Endothelial cell (in vitro differentiated cells): ENCODE measurements around the gene TMBIM4. TPM values are rescaled to one million over a fixed set of nuclear protein-coding genes. Genes with fewer than 3 reads are reported as not detected.
A peak's percentile ranks its signal among the peaks of the same experiment; 100 is the strongest.
"Not testable (repeated sequence)": the region's sequence is repeated elsewhere in the genome, so short reads cannot be mapped to it uniquely, and the experiment has no call there.

Experiments
- DNase-seq: peaks from one replicate; pipeline ENCODE4 v3.0.0; 2021; ENCODE audit warnings: low spot score
- H3K27ac Mint-ChIP-seq: one replicate; pipeline ENCODE4 v1.8.0; 2021; ENCODE audit warnings: mixed read lengths, inconsistent platforms; ENCODE audit not compliant: unreplicated experiment
- H3K27me3 Mint-ChIP-seq: one replicate; pipeline ENCODE4 v1.8.0; 2021; ENCODE audit warnings: mild to moderate bottlenecking, moderate library complexity, mixed read lengths, inconsistent platforms; ENCODE audit not compliant: unreplicated experiment
- H3K36me3 Mint-ChIP-seq: one replicate; pipeline ENCODE4 v1.8.0; 2021; ENCODE audit warnings: mild to moderate bottlenecking, low read depth, mixed read lengths, inconsistent platforms; ENCODE audit not compliant: unreplicated experiment
- H3K4me1 Mint-ChIP-seq: one replicate; pipeline ENCODE4 v1.8.0; 2021; ENCODE audit warnings: mild to moderate bottlenecking, mixed read lengths, inconsistent platforms; ENCODE audit not compliant: unreplicated experiment
- H3K4me3 Mint-ChIP-seq: one replicate; pipeline ENCODE4 v1.8.0; 2021; ENCODE audit warnings: mild to moderate bottlenecking, mixed read lengths, inconsistent platforms; ENCODE audit not compliant: unreplicated experiment
- H3K9me3 Mint-ChIP-seq: one replicate; pipeline ENCODE4 v1.8.0; 2021; ENCODE audit warnings: mixed read lengths, inconsistent platforms; ENCODE audit not compliant: unreplicated experiment
- CTCF ChIP-seq: fragments of 200-600 bp; sonication (generic); IDR thresholded peaks from one replicate; pipeline ENCODE4 v1.5.0; 2021; ENCODE audit warnings: antibody characterized with exemption; ENCODE audit not compliant: unreplicated experiment
- long read RNA-seq: library from polyadenylated mRNA; unstranded; transcript quantifications from one replicate; pipeline ENCODE4 v2.0.0, GENCODE V29; 2020; ENCODE audit not compliant: unreplicated experiment
- total RNA-seq: library from RNA; stranded (reverse); fragmentation: NEBNext Ultra II Directional; extraction: Animal tissue kit (Norgen Biotek cat#: 25700); gene quantifications from one replicate; pipeline ENCODE4 v1.2.1, GENCODE V29; 2021; ENCODE audit not compliant: unreplicated experiment

The TMBIM4 gene
- 52.5 TPM for total RNA-seq
- long read RNA-seq, transcript TMBIM4-202 (7 exons, 2,952 nt): major isoform, 35 of 44 reads
- long read RNA-seq, partial matches to known transcripts: 1 of 44 reads
- long read RNA-seq, other reads (novel, unspliced or antisense): 4 of 44 reads

GRCh38 chr12:66169221-66170170, at the start of gene TMBIM4:
TMBIM4 (minus strand) TSS chr12:66169996; CDS start chr12:66169951, 45 bp downstream.
- Mint-ChIP-seq H3K9me3 (no peaks in the 10 kb centered on the region), H3K36me3 (peaks cover 15% of the 10 kb centered on the region), H3K27ac (peak within 1 kb of the TSS; percentile 98), H3K4me1 (peaks cover 5% of the 10 kb centered on the region), H3K4me3 (peak within 1 kb of the TSS; percentile 97), H3K27me3 (peaks cover 10% of the 10 kb centered on the region)
- DNase-seq: peak; percentile 82
- TF ChIP-seq CTCF: peak; percentile 36

- H3K36me3 Mint-ChIP-seq: peaks cover 15% of the 10 kb centered on the region
Observed at GRCh38 chr12:66217342-66217917, 47.6 kb upstream of the TMBIM4 start.

GRCh38 chr12:66213011-66213410, 43.2 kb upstream of the TMBIM4 start:
- Mint-ChIP-seq H3K36me3 (peaks cover 16% of the 10 kb centered on the region), H3K4me1 (peaks cover 12% of the 10 kb centered on the region)
- DNase-seq: not testable (repeated sequence)

More at GRCh38 chr12:66217342-66217917, 47.6 kb upstream of the TMBIM4 start:
- H3K27ac Mint-ChIP-seq: no peak overlapping the region
- H3K27me3 Mint-ChIP-seq: peaks cover 4% of the 10 kb centered on the region
- H3K4me1 Mint-ChIP-seq: peaks cover 7% of the 10 kb centered on the region
- DNase-seq: no peak
- H3K4me3 Mint-ChIP-seq: no peak overlapping the region
- TF ChIP-seq CTCF: no peak
- no peaks in the 10 kb centered on the region for H3K9me3 Mint-ChIP-seq

GRCh38 chr12:66211573-66211972, 41.8 kb upstream of the TMBIM4 start:
- peaks cover 12% of the 10 kb centered on the region for H3K4me1 Mint-ChIP-seq
- not testable (repeated sequence) for DNase-seq, H3K4me3 Mint-ChIP-seq, H3K9me3 Mint-ChIP-seq, H3K27me3 Mint-ChIP-seq, H3K27ac Mint-ChIP-seq
- H3K36me3 Mint-ChIP-seq: peaks cover 16% of the 10 kb centered on the region

More at GRCh38 chr12:66213011-66213410, 43.2 kb upstream of the TMBIM4 start:
- H3K27me3 Mint-ChIP-seq, H3K27ac Mint-ChIP-seq, H3K9me3 Mint-ChIP-seq: not testable (repeated sequence)
- H3K4me3 Mint-ChIP-seq: peak overlapping the region; percentile 31

GRCh38 chr12:66210840-66211239, 41.0 kb upstream of the TMBIM4 start:
- H3K4me1 Mint-ChIP-seq: peaks cover 12% of the 10 kb centered on the region
- DNase-seq: no peak
- H3K9me3 Mint-ChIP-seq: no peaks in the 10 kb centered on the region
- peaks cover 5% of the 10 kb centered on the region for H3K27me3 Mint-ChIP-seq
- peaks cover 16% of the 10 kb centered on the region for H3K36me3 Mint-ChIP-seq
- no peak overlapping the region for H3K4me3 Mint-ChIP-seq
- no peak overlapping the region for H3K27ac Mint-ChIP-seq
- no peak for TF ChIP-seq CTCF
